GM12874 (cell line): Measurements from ENCODE around the gene RNF213.

ENCODE experiments used
- CTCF ChIP-seq: IDR thresholded peaks from 2 replicates; pipeline ENCODE4 v1.5.1; 2011; ENCODE audit warnings: low read depth, mild to moderate bottlenecking, control low read depth, low read length, moderate library complexity; ENCODE audit not compliant: insufficient read depth

Gene RNF213

GRCh38 chr17:80316927-80317705 is 56.5 kb downstream of the RNF213 start:
- no peak for TF ChIP-seq CTCF

GRCh38 chr17:80317706-80317980 is 57.0 kb downstream of the RNF213 start:
- no peak for TF ChIP-seq CTCF

GRCh38 chr17:80318166-80318565 is 57.5 kb downstream of the RNF213 start:
- TF ChIP-seq CTCF = no peak

- TF ChIP-seq CTCF = no peak
These were observed 58.8 kb downstream of the RNF213 start for GRCh38 chr17:80319262-80319998.

GRCh38 chr17:80319999-80320344 is 59.3 kb downstream of the RNF213 start:
- no peak for TF ChIP-seq CTCF

- TF ChIP-seq CTCF = no peak
These were observed 59.8 kb downstream of the RNF213 start for GRCh38 chr17:80320496-80320895.

GRCh38 chr17:80322864-80323263 is 62.2 kb downstream of the RNF213 start:
- no peak for TF ChIP-seq CTCF
